Myometrial cell (primary cell): ENCODE results near the gene SUSD6. TPM values are rescaled to one million over a fixed set of nuclear protein-coding genes. Genes with fewer than 3 reads are reported as not detected.

ENCODE experiments used
- total RNA-seq: library from RNA; depleted of rRNA; stranded (reverse); fragments of >200 nt; gene quantifications from 2 replicates; pipeline ENCODE4 v1.2.3, GENCODE V29; 2015

Gene SUSD6, protein sequence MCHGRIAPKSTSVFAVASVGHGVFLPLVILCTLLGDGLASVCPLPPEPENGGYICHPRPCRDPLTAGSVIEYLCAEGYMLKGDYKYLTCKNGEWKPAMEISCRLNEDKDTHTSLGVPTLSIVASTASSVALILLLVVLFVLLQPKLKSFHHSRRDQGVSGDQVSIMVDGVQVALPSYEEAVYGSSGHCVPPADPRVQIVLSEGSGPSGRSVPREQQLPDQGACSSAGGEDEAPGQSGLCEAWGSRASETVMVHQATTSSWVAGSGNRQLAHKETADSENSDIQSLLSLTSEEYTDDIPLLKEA
- 8.3 and 8.4 TPM in 2 replicates for total RNA-seq

GRCh38 chr14:69611172-69612013, at the start of gene SUSD6:
TSS of gene SUSD6 (plus strand) at chr14:69611596. CDS start at chr14:69658593, 46,997 bp downstream.

GRCh38 chr14:69574263-69574953, 37.0 kb upstream of the SUSD6 start, which contains the start of gene CCDC177:
TSS of gene CCDC177 (minus strand) at chr14:69574871. CDS start at chr14:69573622, 1,249 bp downstream.

Other genes starting within 250 kb of the SUSD6 start
- 141 and 190 TPM in 2 replicates for gene ERH, start 213.3 kb upstream of the SUSD6 start, total RNA-seq
- 88.2 and 89.7 TPM in 2 replicates for gene SLC39A9, start 212.9 kb upstream of the SUSD6 start, total RNA-seq
- gene PLEKHD1, start 126.9 kb upstream of the SUSD6 start, total RNA-seq = not detected in 2 replicates
- not detected in 2 replicates for gene CCDC177, start 36.7 kb upstream of the SUSD6 start, total RNA-seq
- 106 and 124 TPM in 2 replicates for gene SRSF5, start 155.5 kb downstream of the SUSD6 start, total RNA-seq
- gene SLC10A1, start 185.6 kb downstream of the SUSD6 start, total RNA-seq = not detected in 2 replicates